HG03469 (cell line): Measurements from ENCODE around the gene PTCRA.
"Not testable (repeated sequence)": the region's sequence is repeated elsewhere in the genome, so short reads cannot be mapped to it uniquely, and the experiment has no call there.

ENCODE experiments used
- ATAC-seq: cut with Tn5 transposase; IDR thresholded peaks from one replicate; pipeline ENCODE4 v1.9.1; 2021; ENCODE audit warnings: mild to moderate bottlenecking, moderate library complexity, moderate number of reproducible peaks; ENCODE audit not compliant: unreplicated experiment

Gene PTCRA

GRCh38 chr6:42938987-42939809 is 23.3 kb downstream of the PTCRA start:
- no peak for ATAC-seq

GRCh38 chr6:42939810-42940167 is 23.9 kb downstream of the PTCRA start:
- ATAC-seq = no peak

GRCh38 chr6:42940493-42941045 is 24.7 kb downstream of the PTCRA start:
- ATAC-seq = no peak

- not testable (repeated sequence) for ATAC-seq
Observed at GRCh38 chr6:42941356-42941755, 25.5 kb downstream of the PTCRA start.

- no peak for ATAC-seq
Observed at GRCh38 chr6:42942444-42942843, 26.6 kb downstream of the PTCRA start.

- no peak for ATAC-seq
Observed at GRCh38 chr6:42947950-42948349, 32.1 kb downstream of the PTCRA start.

- no peak for ATAC-seq
Observed at GRCh38 chr6:42952389-42952788, 36.5 kb downstream of the PTCRA start.

GRCh38 chr6:42954405-42954804 is 38.6 kb downstream of the PTCRA start:
- ATAC-seq = not testable (repeated sequence)

- ATAC-seq = no peak
Observed at GRCh38 chr6:42958125-42958524, 42.3 kb downstream of the PTCRA start.

- no peak for ATAC-seq
Observed at GRCh38 chr6:42959917-42960242, 44.0 kb downstream of the PTCRA start.

- ATAC-seq = no peak
Observed at GRCh38 chr6:42960243-42961019, 44.6 kb downstream of the PTCRA start, which contains the start of gene GNMT. GNMT (plus strand) TSS chr6:42960754; CDS start chr6:42960768, 14 bp downstream.

GRCh38 chr6:42961020-42961470 is 45.2 kb downstream of the PTCRA start:
- ATAC-seq = no peak

GRCh38 chr6:42962096-42962495 is 46.2 kb downstream of the PTCRA start:
- no peak for ATAC-seq

- ATAC-seq = no peak
Observed at GRCh38 chr6:42962502-42963178, 46.8 kb downstream of the PTCRA start.

- ATAC-seq = no peak
Observed at GRCh38 chr6:42963179-42963854, 47.5 kb downstream of the PTCRA start.

- ATAC-seq = no peak
Observed at GRCh38 chr6:42963855-42964605, 48.2 kb downstream of the PTCRA start.

GRCh38 chr6:42966571-42966970 is 50.7 kb downstream of the PTCRA start:
- no peak for ATAC-seq

GRCh38 chr6:42967228-42967627 is 51.4 kb downstream of the PTCRA start:
- no peak for ATAC-seq

GRCh38 chr6:42968126-42968701 is 52.4 kb downstream of the PTCRA start:
- ATAC-seq = no peak

GRCh38 chr6:42968783-42969182 is 52.9 kb downstream of the PTCRA start:
- no peak for ATAC-seq
